Measurements from ENCODE around the gene RMDN2. TPM values are rescaled to one million over a fixed set of nuclear protein-coding genes. Genes with fewer than 3 reads are reported as not detected.

The RMDN2 gene
- total and polyA plus RNA-seq, 2 experiments from 2014 or later = 3.4 to 3.6 TPM

- TF ChIP-seq REST (IDR thresholded peaks at IDR 0.05; ENCODE audit: unreplicated experiment) = no peak
- TF ChIP-seq, protein P1, sequence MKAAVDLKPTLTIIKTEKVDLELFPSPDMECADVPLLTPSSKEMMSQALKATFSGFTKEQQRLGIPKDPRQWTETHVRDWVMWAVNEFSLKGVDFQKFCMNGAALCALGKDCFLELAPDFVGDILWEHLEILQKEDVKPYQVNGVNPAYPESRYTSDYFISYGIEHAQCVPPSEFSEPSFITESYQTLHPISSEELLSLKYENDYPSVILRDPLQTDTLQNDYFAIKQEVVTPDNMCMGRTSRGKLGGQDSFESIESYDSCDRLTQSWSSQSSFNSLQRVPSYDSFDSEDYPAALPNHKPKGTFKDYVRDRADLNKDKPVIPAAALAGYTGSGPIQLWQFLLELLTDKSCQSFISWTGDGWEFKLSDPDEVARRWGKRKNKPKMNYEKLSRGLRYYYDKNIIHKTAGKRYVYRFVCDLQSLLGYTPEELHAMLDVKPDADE (IDR thresholded peaks at IDR 0.05) = no peak
- TF ChIP-seq CTCF (conservative IDR thresholded peaks at IDR 0.05; ENCODE audit: low read depth in 2 of 2) = no peak
These were observed 110.9 kb downstream of the RMDN2 start (continued) for GRCh38 chr2:38035968-38036367.

DNA sequence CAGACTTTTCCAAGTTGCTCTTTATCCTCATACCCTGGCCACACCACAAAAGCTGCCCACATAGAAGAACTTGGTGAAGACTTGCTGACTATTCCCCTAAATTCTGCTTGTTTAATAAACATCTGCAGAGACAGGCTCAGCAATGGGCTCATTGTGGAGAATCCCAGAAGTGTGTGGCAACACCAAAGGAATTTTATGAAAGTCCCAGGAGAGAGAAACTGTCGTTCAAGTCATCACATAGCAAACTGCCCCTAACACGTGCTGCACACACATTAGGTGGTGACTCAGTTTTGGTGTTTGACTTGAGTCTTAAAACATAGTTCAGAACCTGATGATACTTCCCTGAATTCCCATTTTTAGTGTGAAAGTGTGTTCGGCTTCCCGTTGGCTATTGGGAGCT lies 112.2 kb downstream of the RMDN2 start:
- no peaks in the 10 kb centered on the region for H3K36me3 Mint-ChIP-seq (ENCODE audit: low read depth)
- H3K79me2 ChIP-seq (replicated peaks; ENCODE audit: insufficient read depth) = no peaks in the 10 kb centered on the region
- H3K4me3 ChIP-seq = peak overlapping the region; percentile 47; the same call in 1 of the 2 replicates
- peak overlapping the region; percentile 75; the same call in 1 of the 2 replicates for H3K4me2 ChIP-seq
- peaks cover 13% of the 10 kb centered on the region; the same call in 1 of the 2 replicates for H3K4me1 ChIP-seq (ENCODE audit: insufficient read depth)
- peak overlapping the region; percentile 99 for H2AFZ ChIP-seq
- DNase-seq (ENCODE audit: low spot score) (no peak), ATAC-seq (no peak)
- no peaks in the 10 kb centered on the region for H4K20me1 ChIP-seq (replicated peaks; ENCODE audit: insufficient read depth)
- H3K36me3 ChIP-seq (ENCODE audit: insufficient read depth) = no peaks in the 10 kb centered on the region
- H3K27ac Mint-ChIP-seq = no peak overlapping the region
- no peak overlapping the region for H3K4me3 Mint-ChIP-seq
- H3K27ac ChIP-seq (ENCODE audit: low read depth) = no peak overlapping the region
- peaks cover 7% of the 10 kb centered on the region; the same call in 2 of the 3 replicates for H3K4me1 Mint-ChIP-seq
- peaks cover 8% of the 10 kb centered on the region; the same call in 1 of the 2 replicates for H3F3A ChIP-seq (replicated peaks; ENCODE audit: low read depth)
- H3K27me3 ChIP-seq (ENCODE audit: insufficient read depth) = peaks cover 27% of the 10 kb centered on the region
- no peaks in the 10 kb centered on the region for H3K9me2 ChIP-seq (ENCODE audit: insufficient read depth)
- no peaks in the 10 kb centered on the region for H3K9me3 Mint-ChIP-seq
- peaks cover 15% of the 10 kb centered on the region for H3K27me3 Mint-ChIP-seq (ENCODE audit: insufficient read depth, low read depth, poor library complexity)
- TF ChIP-seq EZH2 (IDR thresholded peaks at IDR 0.05; ENCODE audit: low read depth, unreplicated experiment) (no peak), STAT1 (IDR thresholded peaks at IDR 0.05; ENCODE audit: unreplicated experiment) (no peak), ZNF331 (CRISPR knock-in tag; IDR thresholded peaks at IDR 0.05; ENCODE audit: low read depth) (no peak), POLR2AphosphoS5 (IDR thresholded peaks at IDR 0.05; ENCODE audit: low read depth) (no peak), CTCF (conservative IDR thresholded peaks at IDR 0.05; ENCODE audit: low read depth in 2 of 2) (no peak), NANOG (IDR thresholded peaks at IDR 0.05; ENCODE audit: borderline replicate concordance) (no peak), CREB1 (CRISPR knock-in tag; IDR thresholded peaks at IDR 0.05; ENCODE audit: low read depth) (no peak)
- TF ChIP-seq, protein P1 (IDR thresholded peaks at IDR 0.05) = no peak

Data from GM23338 (cell line).